OCI-LY7 (cell line): Measurements from ENCODE around the gene SYNE3. TPM values are rescaled to one million over a fixed set of nuclear protein-coding genes. Genes with fewer than 3 reads are reported as not detected.

Experiments
- BruUV-seq: library from RNA; stranded (reverse); fragments of 400-500 nt; replicated peaks from 2 replicates; lab custom pipeline; 2021; lab: Mats Ljungman, UMichigan
- CTCF ChIA-PET: fragments of 300-600 bp; sonication (Branson Sonifier 250); formaldehyde crosslinking; loops from one replicate; lab custom pipeline; 2022; ENCODE audit warnings: antibody characterized with exemption; ENCODE audit not compliant: unreplicated experiment; lab: Charles Lee
- POLR2A ChIA-PET: fragments of 300-600 bp; sonication (Branson Sonifier 250); formaldehyde crosslinking; loops from one replicate; lab custom pipeline; 2022; ENCODE audit warnings: antibody characterized with exemption; lab: Charles Lee
- DNase-seq: peaks from one replicate; pipeline ENCODE4 v3.0.0-alpha.2; 2015; ENCODE audit warnings: low spot score
- H2AFZ ChIP-seq: fragments of 200-600 bp; sonication (generic), shearing (Covaris generic); 2 replicates; pipeline ENCODE4 v1.6.1; 2014; ENCODE audit warnings: mild to moderate bottlenecking, antibody characterized with exemption, low read length, moderate library complexity
- H3K27ac ChIP-seq: fragments of 200-600 bp; sonication (generic); 2 replicates; pipeline ENCODE4 v1.5.1; 2014; ENCODE audit warnings: mixed run types, low read depth, mild to moderate bottlenecking, moderate library complexity, low read length, inconsistent platforms; ENCODE audit not compliant: poor library complexity, severe bottlenecking
- H3K36me3 ChIP-seq: fragments of 200-600 bp; sonication (generic); 2 replicates; pipeline ENCODE4 v1.6.1; 2014; ENCODE audit warnings: mild to moderate bottlenecking, antibody characterized with exemption, low read length, moderate library complexity, mixed read lengths; ENCODE audit not compliant: insufficient read depth
- H3K4me1 ChIP-seq: fragments of 200-600 bp; sonication (generic); 2 replicates; pipeline ENCODE4 v1.5.1; 2014; ENCODE audit warnings: mild to moderate bottlenecking, low read length; ENCODE audit not compliant: insufficient read depth, poor library complexity, severe bottlenecking
- H3K4me2 ChIP-seq: fragments of 200-600 bp; sonication (generic); 2 replicates; pipeline ENCODE4 v1.6.1; 2014; ENCODE audit warnings: mild to moderate bottlenecking, low read length
- H3K4me3 ChIP-seq: fragments of 200-600 bp; sonication (generic); 2 replicates; pipeline ENCODE4 v1.5.1; 2014; ENCODE audit warnings: mild to moderate bottlenecking, low read depth, low read length; ENCODE audit not compliant: poor library complexity, severe bottlenecking
- H3K79me2 ChIP-seq: fragments of 200-600 bp; sonication (generic); 2 replicates; pipeline ENCODE4 v1.6.1; 2016; ENCODE audit warnings: low read depth, mild to moderate bottlenecking, low read length, moderate library complexity, mixed read lengths; ENCODE audit not compliant: insufficient read depth
- H3K9me2 ChIP-seq: fragments of 200-600 bp; sonication (generic); 2 replicates; pipeline ENCODE4 v1.6.1; 2016; ENCODE audit warnings: mild to moderate bottlenecking, low read length, mixed read lengths; ENCODE audit not compliant: insufficient read depth
- H3K9me3 ChIP-seq: fragments of 200-600 bp; sonication (generic); 2 replicates; pipeline ENCODE4 v1.6.1; 2014; ENCODE audit warnings: mild to moderate bottlenecking, mixed run types, low read length, mixed read lengths
- H4K20me1 ChIP-seq: fragments of 200-600 bp; sonication (generic); 2 replicates; pipeline ENCODE4 v1.6.1; 2014; ENCODE audit warnings: mild to moderate bottlenecking, antibody characterized with exemption, low read length, moderate library complexity, mixed read lengths; ENCODE audit not compliant: insufficient read depth
- CTCF ChIP-seq: fragments of 200-600 bp; sonication (generic); conservative IDR thresholded peaks from 2 replicates; pipeline ENCODE4 v1.5.1; 2014; ENCODE audit warnings: mild to moderate bottlenecking, antibody characterized with exemption, low read length, moderate library complexity, mixed read lengths
- EZH2phosphoT487 ChIP-seq: fragments of 200-600 bp; sonication (generic); IDR thresholded peaks from 2 replicates; pipeline ENCODE4 v1.6.1; 2018; ENCODE audit warnings: low read depth, borderline replicate concordance, mild to moderate bottlenecking, mixed run types, antibody characterized with exemption, low read length, moderate library complexity, mixed read lengths
- intact Hi-C: fragments of 100-400 bp; cut with micrococcal nuclease; formaldehyde crosslinking; loops from one replicate; pipeline ENCODE4 v1.10.0; 2022; ENCODE audit not compliant: unreplicated experiment
- total RNA-seq, 2 experiments: library from RNA; depleted of rRNA in 1 of 2; stranded (reverse); fragments of >200 nt in 1 of 2; shearing (Covaris generic) in 1 of 2; gene quantifications; 2 replicates each; pipeline ENCODE4 v1.2.3, GENCODE V29; 2014 to 2022

SYNE3 gene
- total RNA-seq, 2 experiments from 2014 or later = 0.60 to 4.1 TPM

DNA sequence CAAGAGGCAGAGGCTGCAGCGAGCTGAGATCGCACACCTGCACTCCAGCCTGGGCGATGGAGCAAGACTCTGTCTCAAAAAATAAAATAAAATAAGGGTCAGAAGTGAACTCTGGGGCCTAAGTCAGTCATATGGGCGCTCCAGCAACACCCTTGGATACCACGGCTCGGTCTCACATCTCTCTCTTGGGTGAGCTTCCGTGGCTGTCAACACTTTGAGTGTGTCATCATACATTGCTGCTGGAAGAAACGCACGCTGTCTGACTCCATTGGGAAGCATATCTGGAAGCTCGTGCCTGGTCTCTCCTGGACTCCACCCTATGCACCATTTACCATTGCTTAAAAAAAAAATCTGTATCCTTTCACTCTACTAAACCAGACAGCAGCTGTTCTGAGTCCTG, 38.6 kb upstream of the SYNE3 start:
- POLR2A ChIA-PET = interaction anchor here (1.1 kb wide), 1 partner anchor 120 kb away, joined by 3 read pairs; no protein-coding TSS in a partner anchor
- CTCF ChIA-PET = no interaction called here

GRCh38 chr14:95553141-95553540, 36.7 kb upstream of the SYNE3 start:
- POLR2A ChIA-PET = no interaction called here
- Histone ChIP-seq H4K20me1 (no peaks in the 10 kb centered on the region), H2AFZ (no peak overlapping the region), H3K27ac (no peak overlapping the region), H3K9me3 (no peaks in the 10 kb centered on the region), H3K79me2 (no peaks in the 10 kb centered on the region), H3K36me3 (no peaks in the 10 kb centered on the region), H3K4me1 (peaks cover 5% of the 10 kb centered on the region), H3K4me3 (no peak overlapping the region), H3K4me2 (no peak overlapping the region), H3K9me2 (no peaks in the 10 kb centered on the region)
- TF ChIP-seq EZH2phosphoT487 (no peak), CTCF (no peak)
- CTCF ChIA-PET = no interaction called here
- DNase-seq = no peak
- no TSS peak for BruUV-seq
- intact Hi-C loops = no loop called here

More for the DNA sequence above, 38.6 kb upstream of the SYNE3 start:
- intact Hi-C loops = no loop called here
- H4K20me1 ChIP-seq = no peaks in the 10 kb centered on the region
- H3K36me3 ChIP-seq = no peaks in the 10 kb centered on the region
- no peak overlapping the region for H2AFZ ChIP-seq
- H3K9me2 ChIP-seq = no peaks in the 10 kb centered on the region
- H3K27ac ChIP-seq = no peak overlapping the region
- TF ChIP-seq EZH2phosphoT487 (no peak), CTCF (no peak)
- H3K4me2 ChIP-seq = no peak overlapping the region
- H3K4me3 ChIP-seq = no peak overlapping the region
- H3K79me2 ChIP-seq = no peaks in the 10 kb centered on the region
- H3K4me1 ChIP-seq = peaks cover 6% of the 10 kb centered on the region
- DNase-seq = no peak
- H3K9me3 ChIP-seq = no peaks in the 10 kb centered on the region
- no TSS peak for BruUV-seq

DNA sequence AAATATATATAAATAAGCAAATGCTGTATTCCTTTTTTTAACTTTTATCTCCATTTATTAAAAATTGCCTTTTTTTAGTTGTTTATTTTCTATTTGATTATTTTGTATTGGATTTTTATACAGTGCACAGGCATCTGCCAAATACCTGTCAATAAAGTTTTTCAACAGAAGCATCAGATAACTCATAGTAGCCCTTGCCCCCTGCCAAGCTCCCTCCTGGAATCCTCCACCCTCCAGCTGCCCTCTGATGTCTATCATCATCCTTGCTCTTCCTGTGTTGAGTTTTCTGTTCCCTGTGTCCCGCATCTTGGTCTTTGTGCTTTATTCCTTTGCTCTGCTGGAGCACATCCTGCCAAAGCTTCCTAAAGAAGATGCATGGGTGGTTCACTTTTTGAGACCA, 35.0 kb upstream of the SYNE3 start:
- Histone ChIP-seq H3K9me3 (no peaks in the 10 kb centered on the region), H4K20me1 (no peaks in the 10 kb centered on the region), H3K27ac (no peak overlapping the region), H3K9me2 (no peaks in the 10 kb centered on the region), H3K36me3 (no peaks in the 10 kb centered on the region; the same call in 1 of the 2 replicates), H3K4me3 (no peak overlapping the region), H3K79me2 (no peaks in the 10 kb centered on the region), H3K4me2 (no peak overlapping the region), H3K4me1 (no peaks in the 10 kb centered on the region), H2AFZ (no peak overlapping the region)
- no TSS peak for BruUV-seq
- TF ChIP-seq CTCF (no peak), EZH2phosphoT487 (no peak)
- ChIA-PET POLR2A (interaction anchor here (1.0 kb wide), 1 partner anchor 54 kb away, joined by 3 read pairs; no protein-coding TSS in a partner anchor), CTCF (no interaction called here)
- intact Hi-C loops = no loop called here
- no peak for DNase-seq
